ENCODE data around the gene NRROS. TPM values are rescaled to one million over a fixed set of nuclear protein-coding genes. Genes with fewer than 3 reads are reported as not detected.
"Not testable (repeated sequence)": the region's sequence is repeated elsewhere in the genome, so short reads cannot be mapped to it uniquely, and the experiment has no call there.

NRROS gene
- total and polyA plus RNA-seq, 2 of the 13 experiments (the other 11 are each of a cell fraction or from before 2014, with no cell fraction given) = not detected

DNA sequence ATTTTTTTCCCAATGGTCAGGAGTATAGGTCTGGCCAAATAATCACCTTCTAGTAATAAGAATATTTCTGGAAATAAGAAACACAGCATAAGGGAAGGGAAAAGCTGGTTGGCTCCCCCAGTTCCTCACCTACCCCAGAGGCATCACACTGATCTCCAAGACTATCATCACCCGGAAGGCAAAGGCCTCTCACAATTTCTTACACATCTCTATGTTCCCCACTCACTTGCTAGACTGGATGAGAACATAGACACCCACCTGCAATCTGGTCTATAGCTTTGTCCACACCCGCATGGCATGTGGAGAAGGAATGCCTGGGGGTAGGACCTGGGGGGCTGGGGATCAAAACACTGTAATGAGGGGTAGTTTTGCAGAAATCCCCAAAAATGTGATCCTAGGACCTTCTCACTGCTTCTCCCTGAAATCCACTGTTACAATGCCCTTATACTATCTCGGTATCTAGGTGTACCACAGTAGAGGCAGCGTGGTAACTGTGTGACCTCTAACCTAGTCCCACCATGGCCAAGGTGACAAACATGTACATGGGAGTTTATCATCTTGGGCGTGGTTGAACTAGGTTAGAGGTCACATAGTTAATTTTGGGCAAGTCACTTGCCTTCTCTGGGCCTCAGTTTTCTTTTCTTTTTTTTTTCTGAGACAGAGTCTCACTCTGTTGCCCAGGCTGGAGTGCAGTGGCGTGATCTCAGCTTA is 29.5 kb upstream of the NRROS start:
- Histone ChIP-seq H3K79me2 (ENCODE audit: insufficient read depth, low read length) (no peaks in the 10 kb centered on the region), H3K9me3 (ENCODE audit: low read length) (no peaks in the 10 kb centered on the region), H3K27ac (ENCODE audit: extremely low read length, insufficient read depth, low read length) (no peak overlapping the region), H3K9ac (ENCODE audit: insufficient read depth, low read depth, low read length) (no peak overlapping the region), H3K36me3 (replicated peaks in 1 of 2; ENCODE audit: control insufficient read depth in 1 of 2, insufficient read depth in 2 of 2, low read length in 2 of 2) (no peaks in the 10 kb centered on the region), H3K4me3 (replicated peaks in 1 of 3; ENCODE audit: insufficient read depth in 1 of 3, low read depth in 2 of 3, low read length in 3 of 3) (no peak overlapping the region), H3K27me3 (ENCODE audit: control insufficient read depth in 1 of 2, insufficient read depth in 2 of 2, low read length in 2 of 2) (peaks cover 0 to 20% of the 10 kb centered on the region in 2 experiments; a peak in 3 of 5 replicates), H3K4me2 (ENCODE audit: low read depth, low read length) (no peak overlapping the region), H4K20me1 (ENCODE audit: insufficient read depth, low read length) (no peaks in the 10 kb centered on the region), H2AFZ (ENCODE audit: low read length) (no peak overlapping the region), H3K4me1 (ENCODE audit: insufficient read depth, low read length) (peaks cover 7% of the 10 kb centered on the region)
- WGBS (ENCODE audit: low lambda C conversion rate) = 23% methylated on average over 6 of the region's 6 CpGs
- CTCF ChIA-PET (ENCODE audit: low intra/inter-chr PET ratio, low total read pairs) = interaction anchor here (1.5 to 3.4 kb wide), 2 partner anchors 75 to 360 kb away, joined by 5 to 59 read pairs; no protein-coding TSS in a partner anchor
- TF ChIP-seq NR3C1 (CRISPR knock-in tag; IDR thresholded peaks at IDR 0.05) = no peak
- TF ChIP-seq NR1H2 (CRISPR knock-in tag; IDR thresholded peaks at IDR 0.05; ENCODE audit: borderline replicate concordance, low read depth) = no peak
- no peak for TF ChIP-seq SOX13 (IDR thresholded peaks at IDR 0.05)
- TF ChIP-seq SOX13 (CRISPR knock-in tag; conservative IDR thresholded peaks at IDR 0.05 in 1 of 2, IDR thresholded peaks at IDR 0.05 in 1 of 2) = no peak
- POLR2A ChIA-PET = no interaction called here
- DNase-seq (ENCODE audit: low spot score) = no peak
- FAIRE-seq = no peak
- in situ Hi-C loops (cut with HindIII; ENCODE audit: extremely low pct_ligation_motif_present, low pct_unique_long_range_greater_than_20kb) = loop anchor here (5.0 kb wide), 1 partner anchor 77 kb away; no protein-coding TSS in a partner anchor
- peak; percentile 26; the same call in 1 of the 3 replicates for ATAC-seq
- BruUV-seq (replicated peaks) = no TSS peak
- intact Hi-C loops (cut with micrococcal nuclease; ENCODE audit: unreplicated experiment) = loop anchor here (1.0 kb wide), 2 partner anchors 75 to 332 kb away; partner anchors contain the start of gene NCBP2

DNA sequence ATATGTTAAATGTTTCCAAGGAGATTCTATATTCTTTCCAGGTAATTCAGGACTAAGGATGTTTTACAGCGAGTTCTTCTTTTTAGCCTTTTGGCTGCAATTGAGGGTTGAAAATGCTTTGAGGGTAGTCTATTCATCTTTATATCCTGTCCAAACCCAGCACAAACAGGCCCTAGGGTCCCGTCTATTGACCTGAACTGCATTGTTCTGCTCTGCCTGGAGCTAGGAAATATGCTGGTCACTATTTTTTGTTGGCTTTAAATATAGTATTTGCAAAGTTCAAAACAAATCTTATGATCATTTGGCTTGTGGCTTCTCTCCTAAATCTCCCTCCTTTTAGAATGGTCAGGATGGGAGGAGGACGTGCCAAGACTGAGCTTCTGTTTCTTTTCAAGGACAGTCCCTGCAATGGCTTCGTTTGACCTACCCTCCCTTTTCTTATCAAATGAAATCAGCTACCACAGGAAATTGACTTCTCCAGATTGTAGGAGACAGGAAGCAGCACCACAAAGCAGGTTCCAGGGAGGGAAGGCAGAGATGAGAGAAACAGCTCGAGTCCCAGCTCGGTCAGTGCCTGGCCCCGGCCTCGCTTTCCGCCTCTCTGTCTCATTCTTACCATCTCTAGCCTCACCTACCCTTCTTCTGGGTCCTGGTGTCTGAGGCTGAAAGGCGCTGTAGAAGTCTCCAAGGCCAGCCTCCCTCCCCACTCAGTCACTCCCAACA is 27.6 kb upstream of the NRROS start:
- no peak overlapping the region for H3K4me3 ChIP-seq (replicated peaks in 1 of 3; ENCODE audit: insufficient read depth in 1 of 3, low read depth in 2 of 3, low read length in 3 of 3)
- in situ Hi-C loops (cut with HindIII; ENCODE audit: extremely low pct_ligation_motif_present, low pct_unique_long_range_greater_than_20kb) (no loop called here), intact Hi-C loops (cut with micrococcal nuclease; ENCODE audit: unreplicated experiment) (no loop called here)
- peak overlapping the region; percentile 19 for H2AFZ ChIP-seq (ENCODE audit: low read length)
- H3K4me1 ChIP-seq (ENCODE audit: insufficient read depth, low read length) = peaks cover 8% of the 10 kb centered on the region
- H3K9ac ChIP-seq (ENCODE audit: insufficient read depth, low read depth, low read length) = no peak overlapping the region
- H3K79me2 ChIP-seq (ENCODE audit: insufficient read depth, low read length) = no peaks in the 10 kb centered on the region
- H4K20me1 ChIP-seq (ENCODE audit: insufficient read depth, low read length) = no peaks in the 10 kb centered on the region
- H3K36me3 ChIP-seq (replicated peaks in 1 of 2; ENCODE audit: control insufficient read depth in 1 of 2, insufficient read depth in 2 of 2, low read length in 2 of 2) = no peaks in the 10 kb centered on the region
- TF ChIP-seq GABPA (IDR thresholded peaks at IDR 0.05; ENCODE audit: low read depth, low read length) (no peak), GABPA (CRISPR knock-in tag; IDR thresholded peaks at IDR 0.05; ENCODE audit: low read depth) (peak; percentile 19; the same call in 1 of the 2 replicates), CBFB (CRISPR knock-in tag; IDR thresholded peaks at IDR 0.05) (no peak)
- ATAC-seq (no peak; the same call in 2 of the 3 replicates), FAIRE-seq (no peak), DNase-seq (ENCODE audit: low spot score) (no peak)
- H3K4me2 ChIP-seq (ENCODE audit: low read depth, low read length) = peak overlapping the region; percentile 45; the same call in 1 of the 2 replicates
- ChIA-PET CTCF (ENCODE audit: low intra/inter-chr PET ratio, low total read pairs) (no interaction called here), POLR2A (no interaction called here)
- no peaks in the 10 kb centered on the region for H3K9me3 ChIP-seq (ENCODE audit: low read length)
- 34% methylated on average over 10 of the region's 10 CpGs for WGBS (ENCODE audit: low lambda C conversion rate)
- no TSS peak for BruUV-seq (replicated peaks)
- peaks cover 0 to 11% of the 10 kb centered on the region in 2 experiments; a peak in 3 of 5 replicates for H3K27me3 ChIP-seq (ENCODE audit: control insufficient read depth in 1 of 2, insufficient read depth in 2 of 2, low read length in 2 of 2)
- no peak overlapping the region for H3K27ac ChIP-seq (ENCODE audit: extremely low read length, insufficient read depth, low read length)

DNA sequence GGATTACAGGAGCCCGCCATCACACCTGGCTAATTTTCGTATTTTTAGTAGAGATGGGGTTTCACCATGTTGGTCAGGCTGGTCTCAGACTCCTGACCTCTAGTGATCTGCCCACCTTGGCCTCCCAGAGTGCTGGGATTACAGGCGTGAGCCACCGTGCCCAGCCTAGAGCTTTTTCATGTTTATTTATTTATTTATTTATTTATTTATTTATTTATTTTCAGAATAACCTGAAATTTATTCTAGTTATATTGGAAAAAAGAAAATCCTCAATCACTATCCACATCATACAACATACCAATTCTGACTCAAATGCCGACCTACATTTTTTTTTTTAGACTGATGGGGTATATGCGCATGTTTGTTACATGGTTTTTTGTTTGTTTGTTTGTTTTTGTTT is 24.3 kb upstream of the NRROS start:
- H3K4me1 ChIP-seq (ENCODE audit: insufficient read depth, low read length) = peaks cover 30% of the 10 kb centered on the region
- H3K27ac ChIP-seq (ENCODE audit: extremely low read length, insufficient read depth, low read length); CTCF ChIA-PET (ENCODE audit: low intra/inter-chr PET ratio, low total read pairs); DNase-seq (ENCODE audit: low spot score); FAIRE-seq; H4K20me1 ChIP-seq (ENCODE audit: insufficient read depth, low read length); ATAC-seq; intact Hi-C loops (cut with micrococcal nuclease; ENCODE audit: unreplicated experiment); H3K4me2 ChIP-seq (ENCODE audit: low read depth, low read length); H3K36me3 ChIP-seq (replicated peaks in 1 of 2; ENCODE audit: control insufficient read depth in 1 of 2, insufficient read depth in 2 of 2, low read length in 2 of 2); in situ Hi-C loops (cut with HindIII; ENCODE audit: extremely low pct_ligation_motif_present, low pct_unique_long_range_greater_than_20kb); H3K4me3 ChIP-seq (replicated peaks in 1 of 3; ENCODE audit: insufficient read depth in 1 of 3, low read depth in 2 of 3, low read length in 3 of 3); H3K79me2 ChIP-seq (ENCODE audit: insufficient read depth, low read length); H3K9ac ChIP-seq (ENCODE audit: insufficient read depth, low read depth, low read length); H2AFZ ChIP-seq (ENCODE audit: low read length); BruUV-seq (replicated peaks); H3K9me3 ChIP-seq (ENCODE audit: low read length); POLR2A ChIA-PET: not testable (repeated sequence)
- peaks cover 0 to 11% of the 10 kb centered on the region in 2 experiments; a peak in 3 of 5 replicates for H3K27me3 ChIP-seq (ENCODE audit: control insufficient read depth in 1 of 2, insufficient read depth in 2 of 2, low read length in 2 of 2)
- WGBS (ENCODE audit: low lambda C conversion rate) = 56% methylated on average over 6 of the region's 6 CpGs

All from HepG2 (cell line).